Endothelial cell of umbilical vein (primary cell): ENCODE measurements around the gene ULBP1.
"Not testable (repeated sequence)": the region's sequence is repeated elsewhere in the genome, so short reads cannot be mapped to it uniquely, and the experiment has no call there.

Source experiments
- EZH2 ChIP-seq: IDR thresholded peaks from 2 replicates; pipeline ENCODE4 v1.6.1; 2012; ENCODE audit warnings: borderline replicate concordance, low read depth, mild to moderate bottlenecking, moderate library complexity, low read length, inconsistent platforms; ENCODE audit not compliant: severe bottlenecking
- GATA2 ChIP-seq: IDR thresholded peaks from 2 replicates; pipeline ENCODE4 v1.7.0; 2011; ENCODE audit warnings: low read depth, mild to moderate bottlenecking, moderate library complexity, mixed read lengths, low read length; ENCODE audit not compliant: insufficient read length, insufficient read depth
- JUN ChIP-seq: IDR thresholded peaks from 2 replicates; pipeline ENCODE4 v1.6.1; 2011; ENCODE audit warnings: borderline replicate concordance, low read depth; ENCODE audit not compliant: insufficient read length, insufficient read depth
- POLR2AphosphoS5 ChIP-seq: IDR thresholded peaks from 2 replicates; pipeline ENCODE4 v1.6.1; 2012; ENCODE audit warnings: low read depth, mild to moderate bottlenecking, control low read depth, low read length, moderate library complexity; ENCODE audit not compliant: insufficient read depth
- TF ChIP-seq, protein P1 (sequence below), 2 donors: IDR thresholded peaks; 1 replicate in 1 of 2; 2 replicates in 1 of 2; pipeline ENCODE4 v1.5.1; 2011; ENCODE audit warnings: low read length in 2 of 2, mild to moderate bottlenecking in 2 of 2, moderate library complexity in 2 of 2, control low read depth in 1 of 2, inconsistent platforms in 1 of 2, low read depth in 1 of 2; ENCODE audit not compliant: insufficient read depth in 1 of 2; ENCODE audit errors: extremely low read depth in 1 of 2

DNA sequence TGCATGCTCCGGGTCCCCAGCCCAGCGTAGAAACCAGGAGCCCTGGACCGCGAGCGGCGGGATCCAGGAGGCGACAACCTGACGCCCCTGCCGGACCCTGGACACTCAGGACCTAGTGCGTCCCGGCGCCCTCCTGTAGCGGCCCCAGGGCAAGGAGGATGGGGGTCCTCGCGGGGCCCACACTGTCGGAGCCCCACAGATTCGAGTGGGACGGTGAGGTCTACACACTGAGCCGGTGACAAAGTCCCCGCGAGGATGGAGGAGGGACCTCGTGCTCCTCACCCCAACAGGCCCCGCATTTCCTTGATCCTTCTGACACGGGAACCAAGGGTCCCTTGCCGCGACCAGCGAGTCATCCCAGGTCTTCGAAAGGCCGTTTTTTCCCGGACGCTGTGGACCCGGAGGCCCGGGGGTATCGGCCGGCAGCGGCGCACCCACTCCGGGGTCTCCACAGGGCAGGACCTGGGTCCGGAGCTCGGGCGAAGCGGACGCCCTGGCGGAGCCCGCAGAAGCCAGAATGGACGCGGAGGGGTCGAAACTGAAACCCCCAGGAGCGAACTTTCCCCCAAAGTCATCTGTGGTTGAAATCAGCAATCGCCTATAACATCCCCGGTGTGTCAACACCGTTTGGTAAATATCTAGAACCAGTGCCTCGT lies 9.3 kb upstream of the ULBP1 start:
- TF ChIP-seq EZH2, POLR2AphosphoS5, JUN, GATA2: not testable (repeated sequence)
- TF ChIP-seq, protein P1, sequence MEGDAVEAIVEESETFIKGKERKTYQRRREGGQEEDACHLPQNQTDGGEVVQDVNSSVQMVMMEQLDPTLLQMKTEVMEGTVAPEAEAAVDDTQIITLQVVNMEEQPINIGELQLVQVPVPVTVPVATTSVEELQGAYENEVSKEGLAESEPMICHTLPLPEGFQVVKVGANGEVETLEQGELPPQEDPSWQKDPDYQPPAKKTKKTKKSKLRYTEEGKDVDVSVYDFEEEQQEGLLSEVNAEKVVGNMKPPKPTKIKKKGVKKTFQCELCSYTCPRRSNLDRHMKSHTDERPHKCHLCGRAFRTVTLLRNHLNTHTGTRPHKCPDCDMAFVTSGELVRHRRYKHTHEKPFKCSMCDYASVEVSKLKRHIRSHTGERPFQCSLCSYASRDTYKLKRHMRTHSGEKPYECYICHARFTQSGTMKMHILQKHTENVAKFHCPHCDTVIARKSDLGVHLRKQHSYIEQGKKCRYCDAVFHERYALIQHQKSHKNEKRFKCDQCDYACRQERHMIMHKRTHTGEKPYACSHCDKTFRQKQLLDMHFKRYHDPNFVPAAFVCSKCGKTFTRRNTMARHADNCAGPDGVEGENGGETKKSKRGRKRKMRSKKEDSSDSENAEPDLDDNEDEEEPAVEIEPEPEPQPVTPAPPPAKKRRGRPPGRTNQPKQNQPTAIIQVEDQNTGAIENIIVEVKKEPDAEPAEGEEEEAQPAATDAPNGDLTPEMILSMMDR (IDR thresholded peaks at IDR 0.05; ENCODE audit: extremely low read depth in 1 of 2, insufficient read depth in 1 of 2, low read depth in 1 of 2, low read length in 2 of 2) = not testable (repeated sequence)
